GM10266 (cell line): Measurements from ENCODE around the gene MYH13.

Source experiments
- DNase-seq: peaks from one replicate; pipeline ENCODE4 v3.0.0; 2012; ENCODE audit errors: extremely low spot score
- TF ChIP-seq, protein P1 (sequence below): IDR thresholded peaks from 2 replicates; pipeline ENCODE4 v1.5.1; 2012; ENCODE audit warnings: mild to moderate bottlenecking, low read depth; ENCODE audit not compliant: control insufficient read depth, insufficient read depth; ENCODE audit errors: missing control alignments

Gene MYH13

DNA sequence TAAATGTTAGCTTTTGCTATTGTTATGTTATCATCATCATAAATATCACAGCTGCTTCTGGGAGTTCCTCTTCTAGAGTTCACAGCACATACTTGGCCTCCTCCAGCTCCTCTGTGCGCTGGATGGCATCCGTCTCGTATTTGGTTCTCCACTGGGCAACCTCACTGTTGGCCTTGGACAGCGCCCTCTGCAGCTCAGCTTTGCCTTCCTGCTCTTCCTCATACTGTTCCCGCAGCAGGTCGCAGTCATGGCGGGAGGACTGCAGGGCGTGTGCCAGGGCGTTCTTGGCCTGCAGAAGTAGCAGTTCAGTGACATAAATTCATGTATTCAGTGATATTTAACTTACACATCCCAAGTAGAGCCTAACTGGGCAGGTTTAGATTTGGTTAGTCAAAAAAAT lies 25.5 kb upstream of the MYH13 start:
- no peak for DNase-seq
- TF ChIP-seq, protein P1, sequence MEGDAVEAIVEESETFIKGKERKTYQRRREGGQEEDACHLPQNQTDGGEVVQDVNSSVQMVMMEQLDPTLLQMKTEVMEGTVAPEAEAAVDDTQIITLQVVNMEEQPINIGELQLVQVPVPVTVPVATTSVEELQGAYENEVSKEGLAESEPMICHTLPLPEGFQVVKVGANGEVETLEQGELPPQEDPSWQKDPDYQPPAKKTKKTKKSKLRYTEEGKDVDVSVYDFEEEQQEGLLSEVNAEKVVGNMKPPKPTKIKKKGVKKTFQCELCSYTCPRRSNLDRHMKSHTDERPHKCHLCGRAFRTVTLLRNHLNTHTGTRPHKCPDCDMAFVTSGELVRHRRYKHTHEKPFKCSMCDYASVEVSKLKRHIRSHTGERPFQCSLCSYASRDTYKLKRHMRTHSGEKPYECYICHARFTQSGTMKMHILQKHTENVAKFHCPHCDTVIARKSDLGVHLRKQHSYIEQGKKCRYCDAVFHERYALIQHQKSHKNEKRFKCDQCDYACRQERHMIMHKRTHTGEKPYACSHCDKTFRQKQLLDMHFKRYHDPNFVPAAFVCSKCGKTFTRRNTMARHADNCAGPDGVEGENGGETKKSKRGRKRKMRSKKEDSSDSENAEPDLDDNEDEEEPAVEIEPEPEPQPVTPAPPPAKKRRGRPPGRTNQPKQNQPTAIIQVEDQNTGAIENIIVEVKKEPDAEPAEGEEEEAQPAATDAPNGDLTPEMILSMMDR, result no peak

- DNase-seq, result no peak
Measured at GRCh38 chr17:10396524-10397163, 23.8 kb upstream of the MYH13 start.

DNA sequence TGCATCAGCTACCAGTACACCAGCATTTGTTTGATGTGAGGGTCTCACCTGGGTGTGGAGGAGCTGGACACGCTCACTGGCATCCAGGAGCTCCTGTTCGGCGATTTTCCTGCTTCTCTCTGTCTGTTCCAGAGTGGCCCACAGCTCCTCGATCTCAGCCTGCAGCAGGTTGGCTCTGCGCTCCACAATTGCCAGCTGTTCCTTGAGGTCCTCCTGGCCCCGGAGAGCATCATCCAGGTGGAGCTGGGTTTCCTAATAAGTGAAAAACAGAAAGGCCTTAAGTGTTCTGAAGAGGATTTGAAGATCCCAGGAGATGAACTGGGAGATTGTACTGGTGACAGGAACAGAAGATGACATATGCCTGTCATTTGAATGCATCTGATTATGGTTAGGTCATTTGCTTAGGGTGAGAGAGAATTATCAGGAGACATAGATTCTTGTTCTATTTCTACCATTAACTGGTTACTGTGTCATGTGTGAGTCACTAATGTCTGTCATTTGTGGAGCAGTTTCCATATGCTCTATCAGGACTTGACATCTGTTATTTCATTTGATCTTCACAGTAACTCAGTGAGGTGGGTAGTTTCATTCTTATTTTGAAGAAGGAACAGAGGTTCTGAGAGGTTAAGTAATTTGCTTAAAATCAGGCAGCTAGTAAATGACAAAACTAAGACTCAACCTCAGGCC lies 21.5 kb upstream of the MYH13 start:
- DNase-seq, result no peak
- TF ChIP-seq, protein P1, result no peak

More at GRCh38 chr17:10396524-10397163, 23.8 kb upstream of the MYH13 start:
- TF ChIP-seq, protein P1, result no peak

GRCh38 chr17:10392880-10393279 lies 20.1 kb upstream of the MYH13 start:
- TF ChIP-seq, protein P1, result no peak
- DNase-seq, result no peak

- TF ChIP-seq, protein P1, result no peak
- no peak for DNase-seq
Measured at GRCh38 chr17:10385871-10386270, 13.1 kb upstream of the MYH13 start.

DNA sequence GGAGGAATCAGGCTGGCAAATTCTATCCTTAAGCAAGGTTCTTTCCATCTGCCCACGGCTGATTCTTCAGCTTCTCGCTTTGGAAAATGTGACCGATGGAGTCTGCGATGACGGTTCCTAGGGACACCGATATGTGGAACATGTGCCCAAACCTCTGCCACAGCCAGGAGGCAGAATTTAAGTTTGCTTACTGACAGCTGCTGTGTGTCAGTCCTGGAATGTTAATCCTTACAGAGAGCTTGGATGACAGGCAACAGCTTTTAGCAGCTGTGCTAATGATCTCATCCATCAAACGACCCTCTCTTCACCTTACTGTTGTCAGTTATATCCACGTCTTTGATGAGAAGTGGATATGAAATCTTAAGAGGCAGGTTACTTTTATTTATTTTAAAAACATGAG lies 11.4 kb upstream of the MYH13 start:
- no peak for DNase-seq
- TF ChIP-seq, protein P1, result no peak
